Stimulated activated CD8-positive, alpha-beta memory T cell treated with anti-CD3 and anti-CD28 coated beads, Interleukin-12 subunit alpha, Interleukin-12 subunit beta, amount 100 ng/mL, for 1 hour (primary cell): Measurements from ENCODE around the gene SERPINB7.

Experiments used
- DNase-seq: peaks from one replicate; pipeline ENCODE4 v3.0.0-alpha.2; 2020; ENCODE audit warnings: low read depth

SERPINB7 gene

GRCh38 chr18:63787673-63788072, 12.5 kb downstream of the SERPINB7 start:
- no peak for DNase-seq

- DNase-seq = peak; percentile 35
Measured at GRCh38 chr18:63788447-63789096, 13.4 kb downstream of the SERPINB7 start.

GRCh38 chr18:63789327-63789726, 14.1 kb downstream of the SERPINB7 start:
- no peak for DNase-seq

- no peak for DNase-seq
Measured at GRCh38 chr18:63795606-63796005, 20.4 kb downstream of the SERPINB7 start.

GRCh38 chr18:63799189-63799588, 24.0 kb downstream of the SERPINB7 start:
- DNase-seq = no peak

DNA sequence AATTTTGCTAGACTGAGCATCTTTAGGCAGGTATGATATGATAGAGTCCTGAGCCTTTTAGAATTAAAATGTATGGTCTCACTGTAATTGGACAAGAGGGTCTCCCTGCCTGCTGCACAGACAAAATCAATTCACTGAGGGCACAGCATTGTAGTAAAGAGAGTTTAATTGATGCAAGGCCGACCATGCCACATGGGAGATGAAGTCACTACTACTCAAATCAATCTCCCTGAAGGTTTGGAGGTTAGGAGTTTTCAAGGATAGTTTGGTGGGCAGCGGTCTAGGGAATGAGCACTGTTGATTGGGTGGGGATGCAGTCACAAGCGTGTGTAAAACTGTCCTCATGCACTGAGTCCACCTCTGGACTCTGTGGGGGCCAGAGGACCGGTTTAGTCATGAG, 26.1 kb downstream of the SERPINB7 start:
- no peak for DNase-seq

- DNase-seq = no peak
Measured at GRCh38 chr18:63808125-63808524, 32.9 kb downstream of the SERPINB7 start.

GRCh38 chr18:63817441-63818051, 42.3 kb downstream of the SERPINB7 start:
- no peak for DNase-seq

DNA sequence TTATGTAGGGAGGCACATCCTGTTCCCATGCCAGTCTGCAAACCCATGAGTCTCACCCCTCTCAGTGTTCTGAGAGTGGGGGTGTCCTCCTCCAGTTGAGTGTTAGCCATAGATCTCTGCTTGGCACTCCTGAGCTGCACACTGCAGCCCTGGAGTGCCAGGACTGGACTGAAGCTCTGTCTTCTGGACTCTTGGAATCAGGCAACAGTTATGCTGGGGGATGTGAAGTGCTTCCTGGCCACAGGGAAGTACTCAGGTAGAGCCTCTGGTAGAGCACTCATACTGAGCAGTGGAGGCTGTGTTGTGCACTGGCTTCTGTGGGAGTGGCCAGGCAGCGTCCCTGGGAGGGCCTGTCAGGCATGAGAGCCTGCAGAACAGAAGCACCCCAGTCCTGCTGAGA, 43.0 kb downstream of the SERPINB7 start:
- DNase-seq = no peak

DNA sequence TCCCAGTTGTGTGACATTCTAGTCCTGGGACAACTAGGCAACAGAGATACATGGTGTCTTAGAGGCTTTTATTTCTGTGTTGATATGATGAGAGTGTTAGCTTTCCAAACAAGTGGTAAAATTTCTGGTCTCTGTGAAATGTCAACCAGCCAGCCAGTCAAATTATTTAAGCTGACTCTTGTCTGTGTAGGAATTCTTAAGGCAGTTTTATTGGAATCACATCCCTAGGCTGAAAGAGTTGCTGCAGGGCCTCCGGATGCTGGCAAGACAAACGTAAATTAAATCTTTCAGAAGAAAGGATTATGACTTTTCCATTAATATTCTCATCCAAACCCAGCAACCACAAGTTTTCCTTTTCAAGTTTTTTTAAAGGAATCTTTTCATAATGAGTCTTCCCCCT, 44.6 kb downstream of the SERPINB7 start:
- DNase-seq = no peak

- no peak for DNase-seq
Measured at GRCh38 chr18:63820694-63821093, 45.5 kb downstream of the SERPINB7 start.

DNA sequence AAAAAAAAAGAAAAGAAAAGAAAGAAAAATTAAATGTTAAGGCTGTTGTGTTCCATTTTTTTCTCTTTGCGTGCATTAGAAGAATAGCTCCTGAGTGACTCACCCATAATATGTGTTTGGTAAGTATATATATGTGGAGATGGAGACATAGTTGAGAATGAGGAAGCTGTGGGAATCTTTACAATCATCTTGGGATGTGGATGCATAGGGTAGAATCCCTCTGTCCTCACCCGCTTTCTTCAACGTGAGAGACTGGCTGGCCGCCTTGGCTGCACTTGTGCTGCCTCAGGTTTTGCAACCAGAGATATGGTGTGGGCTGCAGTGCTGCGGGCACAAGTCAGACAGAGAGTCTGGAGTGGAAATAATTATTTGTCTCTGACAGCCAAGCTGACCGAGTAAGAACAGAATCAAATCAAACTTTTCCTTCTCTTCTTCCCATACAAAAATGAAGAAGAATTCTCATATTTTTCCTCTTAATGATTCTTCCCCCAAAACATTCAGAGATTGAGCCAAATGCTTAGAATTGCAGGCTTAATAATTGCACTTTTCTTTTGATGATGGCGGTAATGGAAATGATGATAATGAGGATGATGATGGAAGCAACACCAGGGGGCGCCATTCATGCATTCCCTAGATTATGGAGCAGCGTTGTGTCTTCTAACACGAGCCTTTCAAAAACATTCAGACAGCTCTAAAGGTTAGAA, 48.5 kb downstream of the SERPINB7 start:
- no peak for DNase-seq

GRCh38 chr18:63824220-63824525, 49.0 kb downstream of the SERPINB7 start:
- DNase-seq = no peak

DNA sequence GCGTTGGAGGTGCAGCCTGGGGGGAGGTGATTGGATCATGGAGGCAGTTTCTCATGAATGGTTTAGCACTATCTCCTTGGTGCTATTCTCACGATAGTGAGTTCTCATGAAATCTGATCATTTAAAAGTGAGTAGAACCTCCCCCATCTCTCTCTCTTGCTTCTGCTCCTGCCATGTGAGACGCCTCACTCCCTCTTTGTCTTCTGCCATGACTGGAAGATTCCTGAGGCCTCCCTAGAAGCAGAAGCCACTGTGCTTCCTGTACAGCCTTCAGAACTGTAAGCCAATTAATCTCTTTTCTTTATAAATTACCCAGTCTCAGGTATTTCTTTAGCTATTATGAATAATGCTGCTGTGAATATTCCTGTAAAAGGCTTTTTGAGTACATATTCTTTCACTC, 52.9 kb downstream of the SERPINB7 start:
- DNase-seq = no peak

DNA sequence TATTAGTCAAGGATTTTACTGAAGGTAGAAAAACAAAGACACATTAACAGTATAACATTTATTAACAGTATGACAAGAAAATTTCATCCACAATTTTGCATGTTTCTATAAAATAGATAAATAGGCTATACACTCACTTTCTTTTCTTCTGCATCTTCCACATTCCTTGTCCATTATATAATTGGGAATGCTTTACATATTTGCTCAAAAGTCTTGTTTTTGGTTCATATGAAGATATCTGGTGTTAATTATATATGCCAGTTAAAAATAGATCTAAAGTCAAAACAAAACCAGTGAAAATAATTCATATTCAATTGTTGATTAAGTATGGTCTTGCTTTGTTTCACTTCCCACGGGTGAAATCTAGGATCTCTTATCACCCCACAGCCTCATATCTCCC, 53.4 kb downstream of the SERPINB7 start:
- no peak for DNase-seq

- no peak for DNase-seq
Measured at GRCh38 chr18:63829886-63830285, 54.7 kb downstream of the SERPINB7 start.

DNA sequence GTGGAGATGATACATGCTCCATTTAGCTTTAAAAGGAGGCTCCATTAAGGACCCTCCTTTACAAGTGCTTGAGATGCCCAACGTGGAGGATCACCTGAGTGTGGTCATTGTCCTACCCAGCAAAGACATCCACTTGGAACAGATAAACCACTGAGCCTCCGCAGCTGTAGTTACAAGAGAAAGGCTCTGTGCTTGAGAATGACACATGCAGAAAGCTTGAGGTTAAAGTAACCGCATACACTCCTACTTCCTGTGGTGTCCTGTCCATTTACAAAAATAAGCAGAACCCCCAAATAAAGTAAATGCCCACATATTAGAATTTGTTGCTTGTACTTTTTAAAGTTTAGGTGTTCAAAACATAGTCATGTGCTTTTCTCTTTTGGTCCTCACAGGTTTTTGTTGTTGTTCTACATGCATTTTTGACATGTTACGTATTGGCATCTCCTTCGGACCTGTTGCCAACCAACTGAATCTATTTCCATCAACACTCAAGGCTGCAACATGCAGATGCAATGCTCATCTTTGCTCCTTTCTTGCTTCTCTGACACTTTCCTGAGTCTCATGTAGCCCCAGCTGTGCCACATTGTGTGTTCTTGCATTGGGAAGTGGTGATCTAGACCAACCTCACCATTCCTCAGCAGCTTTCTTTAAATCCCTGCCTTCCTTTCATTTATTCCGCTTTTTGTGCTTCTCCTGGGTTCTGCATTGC, 56.0 kb downstream of the SERPINB7 start:
- DNase-seq = no peak

DNA sequence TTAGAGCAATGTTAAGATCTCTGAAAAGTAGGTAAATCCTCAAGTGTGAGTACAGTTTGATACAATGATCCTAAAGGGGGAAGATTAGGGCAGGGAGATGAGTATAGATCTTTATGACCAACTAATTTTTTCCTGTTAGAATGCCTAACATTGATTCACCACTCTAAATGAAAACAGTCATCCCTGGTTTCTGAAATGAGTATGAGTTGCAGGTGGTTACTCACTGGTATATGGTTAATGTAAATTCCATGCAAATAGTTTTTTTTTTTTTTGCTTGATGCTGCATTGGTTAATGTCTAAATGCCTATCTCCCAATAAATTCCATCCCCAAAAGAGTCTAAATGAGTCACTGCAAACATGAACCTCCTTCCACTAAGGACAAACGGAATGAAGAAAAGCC, 57.3 kb downstream of the SERPINB7 start:
- no peak for DNase-seq

DNA sequence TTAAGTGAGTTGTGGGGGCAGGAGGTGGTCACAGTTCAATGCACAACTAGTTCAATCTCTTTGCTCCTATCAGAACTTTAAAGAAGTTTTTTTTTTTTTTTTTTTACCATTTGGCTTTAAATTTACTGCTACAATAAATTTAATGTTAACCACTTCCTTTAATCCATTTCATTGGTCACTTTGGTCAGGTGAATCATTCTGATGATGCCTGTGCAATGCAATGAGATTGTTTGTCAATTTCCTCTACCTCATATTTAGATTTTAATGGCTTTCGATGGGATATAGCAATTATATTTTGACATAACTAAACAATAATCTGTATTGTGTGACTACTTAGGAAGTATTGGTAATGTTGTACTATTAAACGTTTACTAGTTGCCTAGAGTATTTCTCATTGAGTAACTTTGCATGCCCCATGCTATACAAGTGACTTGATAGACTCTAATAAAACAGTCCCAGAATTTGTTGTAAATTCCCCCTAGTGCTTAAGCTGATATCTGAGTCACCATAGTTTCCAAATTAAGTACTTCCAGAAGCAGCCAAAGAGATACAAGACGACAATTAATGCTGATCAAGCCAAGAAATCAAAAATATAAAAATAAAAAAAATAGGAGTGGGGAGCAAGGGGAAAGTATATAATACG, 59.4 kb downstream of the SERPINB7 start:
- no peak for DNase-seq

DNA sequence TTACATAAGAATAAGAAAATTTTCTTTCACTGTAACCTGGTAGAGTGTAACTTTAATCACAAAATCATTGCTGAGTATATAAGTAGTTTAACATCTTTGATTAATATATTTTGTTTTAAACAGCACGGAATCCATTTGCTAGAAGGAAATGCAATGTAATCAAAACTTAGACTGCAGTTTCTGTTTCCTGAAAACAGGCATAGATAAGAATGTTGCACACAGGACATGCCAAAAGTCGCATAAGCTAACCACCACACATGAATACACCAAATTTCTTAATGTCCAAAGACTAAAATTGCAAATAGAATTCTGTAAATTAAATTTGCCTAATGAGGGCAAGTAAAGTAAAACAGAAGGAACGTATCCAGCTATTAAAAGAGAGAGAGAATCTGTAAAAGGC, 61.2 kb downstream of the SERPINB7 start:
- DNase-seq = no peak

GRCh38 chr18:63837590-63837989, 62.4 kb downstream of the SERPINB7 start:
- no peak for DNase-seq

GRCh38 chr18:63843008-63843407, 67.8 kb downstream of the SERPINB7 start:
- no peak for DNase-seq

- no peak for DNase-seq
Measured at GRCh38 chr18:63844254-63844653, 69.0 kb downstream of the SERPINB7 start.
